Occipital lobe (tissue), 2 donors: ENCODE results near the gene OLIG3. TPM values are rescaled to one million over a fixed set of nuclear protein-coding genes. Genes with fewer than 3 reads are reported as not detected.

ENCODE experiments used
- DNase-seq: peaks from one replicate; lab custom pipeline; 2025; lab: John Stamatoyannopoulos, UW
- total RNA-seq: library from RNA; depleted of rRNA; stranded (reverse); fragments of >200 nt; gene quantifications from one replicate; pipeline ENCODE4 v1.2.3, GENCODE V29; 2014

OLIG3 gene
- not detected for total RNA-seq

DNA sequence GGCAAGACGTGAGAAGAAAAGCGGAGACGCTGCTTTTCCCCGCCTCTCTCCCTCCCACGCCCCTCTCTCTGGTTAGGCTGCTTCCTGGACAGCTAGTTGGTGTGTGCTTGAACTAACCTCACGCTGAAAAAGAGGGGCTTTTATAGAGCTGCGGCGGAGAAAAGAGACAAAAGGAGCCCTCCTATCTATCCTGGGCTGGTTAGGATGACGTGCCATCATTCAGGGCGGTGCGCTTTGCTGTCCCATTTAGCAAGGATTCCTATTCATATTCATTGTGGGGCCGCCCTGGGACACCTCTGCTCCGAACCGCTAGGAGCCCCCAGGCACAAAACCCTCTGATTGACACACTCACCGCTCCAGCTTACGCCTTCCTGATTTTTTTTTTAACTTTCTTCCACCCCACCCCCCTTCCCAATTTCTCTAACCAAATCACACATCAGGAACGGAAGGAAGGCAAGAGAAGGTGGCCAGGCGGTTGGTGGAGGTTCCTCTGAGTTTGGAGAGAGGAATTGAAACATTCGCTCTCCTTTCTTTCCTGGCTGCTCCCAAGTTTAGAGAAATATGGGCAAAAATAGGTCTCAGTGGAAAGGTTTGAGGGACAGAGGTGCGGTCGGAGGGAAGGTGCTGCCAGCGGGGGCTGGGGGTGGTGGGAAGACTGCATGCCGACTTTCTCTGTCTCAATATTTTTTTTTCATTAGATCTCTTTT, at the start of gene OLIG3:
Gene OLIG3, minus strand, starts transcription at position 114 of the 707 bp plus-strand sequence. CDS start 224 bp downstream, outside the sequence.
- no peak for DNase-seq

DNA sequence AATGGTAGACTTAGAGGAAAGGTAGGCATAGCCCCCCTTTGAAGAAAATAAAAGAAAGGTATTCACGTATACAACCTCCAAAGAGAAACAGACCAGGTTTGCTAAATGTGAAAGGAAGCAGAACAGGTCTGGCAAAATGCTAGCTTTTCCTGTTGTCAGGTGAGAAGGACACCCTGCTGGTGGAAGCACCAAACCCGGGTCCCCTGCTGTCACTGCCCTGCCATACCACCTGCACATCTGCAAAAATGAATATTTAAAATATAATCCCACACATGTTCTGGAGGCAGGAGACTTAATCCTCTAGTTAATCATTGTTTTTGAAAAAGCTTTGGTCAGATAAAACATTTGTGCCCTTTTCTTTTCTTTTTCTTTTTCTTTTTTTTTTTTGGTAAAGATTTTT, 48.9 kb upstream of the OLIG3 start:
- no peak for DNase-seq

DNA sequence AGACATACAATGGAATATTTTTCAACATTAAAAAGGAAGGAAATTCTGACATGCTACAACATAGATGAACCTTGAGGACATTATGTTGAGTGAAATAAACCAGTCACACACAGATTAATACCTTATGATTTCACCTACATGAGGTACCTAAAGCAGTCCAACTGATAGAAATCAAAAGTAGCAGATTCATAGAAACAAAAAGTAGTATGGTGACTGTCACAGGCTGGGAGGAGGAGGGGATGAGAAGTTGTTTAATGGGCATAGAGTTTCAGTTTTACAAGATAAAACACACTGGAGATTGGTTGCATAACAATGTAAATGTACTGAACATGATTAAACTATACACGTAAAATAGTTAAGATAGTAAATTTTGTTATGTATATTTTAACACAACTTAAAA, 48.5 kb upstream of the OLIG3 start:
- DNase-seq, result no peak

DNA sequence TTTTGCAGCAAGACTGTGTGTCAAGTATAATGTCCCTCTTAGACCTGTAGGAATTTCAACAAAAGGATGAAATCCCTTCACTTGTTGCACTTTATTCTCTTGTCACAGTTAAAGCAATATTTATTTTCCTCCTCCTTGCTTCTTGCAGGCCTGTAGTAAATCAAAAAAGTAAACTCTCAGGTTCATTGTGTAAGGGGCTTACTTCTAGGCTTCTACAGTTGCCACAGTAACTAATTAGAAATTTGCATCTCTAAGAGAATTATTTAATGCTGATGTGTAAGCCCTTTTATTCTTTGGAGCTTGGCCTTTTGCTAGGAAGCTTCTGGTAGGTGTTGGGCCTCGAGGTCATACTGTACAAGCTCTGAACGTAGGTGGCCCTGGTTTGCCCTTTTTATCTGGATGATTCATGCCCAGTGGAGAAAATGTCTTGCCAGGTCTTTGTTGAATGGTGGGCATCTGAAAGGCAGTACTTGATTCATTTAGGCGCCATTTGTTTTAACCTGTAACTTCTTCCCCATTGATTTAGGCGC, 47.4 kb upstream of the OLIG3 start:
- no peak for DNase-seq

DNA sequence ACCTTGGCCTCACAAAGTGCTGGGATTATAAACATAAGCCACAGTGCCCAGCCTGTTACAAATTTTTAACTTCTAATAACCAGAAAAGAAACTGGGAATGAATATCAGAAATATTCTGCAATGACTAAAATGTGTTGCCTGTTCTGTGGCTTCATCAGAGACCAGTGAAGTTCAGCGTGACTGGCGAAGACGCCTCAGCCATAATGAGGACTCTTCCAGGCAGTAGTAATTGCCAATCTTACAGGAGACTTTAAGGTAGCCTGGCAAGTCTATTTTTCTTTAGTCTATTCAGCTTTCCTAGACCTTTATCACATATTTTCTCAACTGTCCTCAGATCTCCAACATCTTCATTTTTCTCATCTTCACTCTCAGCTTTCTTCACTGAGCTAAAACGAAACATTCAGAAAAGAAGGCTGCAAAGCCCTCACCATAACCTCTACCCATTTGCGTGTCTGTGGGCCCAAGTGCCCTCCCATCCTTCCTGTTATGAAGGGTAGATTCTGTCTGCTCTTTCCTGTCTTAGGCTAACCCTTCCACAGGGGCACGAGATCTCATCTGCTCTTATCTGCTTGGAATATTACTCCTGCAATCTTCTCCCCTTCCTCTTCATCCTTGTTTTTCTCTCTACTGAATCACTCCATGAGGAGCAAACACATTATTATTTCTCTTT, 42.0 kb upstream of the OLIG3 start:
- DNase-seq, result no peak

DNA sequence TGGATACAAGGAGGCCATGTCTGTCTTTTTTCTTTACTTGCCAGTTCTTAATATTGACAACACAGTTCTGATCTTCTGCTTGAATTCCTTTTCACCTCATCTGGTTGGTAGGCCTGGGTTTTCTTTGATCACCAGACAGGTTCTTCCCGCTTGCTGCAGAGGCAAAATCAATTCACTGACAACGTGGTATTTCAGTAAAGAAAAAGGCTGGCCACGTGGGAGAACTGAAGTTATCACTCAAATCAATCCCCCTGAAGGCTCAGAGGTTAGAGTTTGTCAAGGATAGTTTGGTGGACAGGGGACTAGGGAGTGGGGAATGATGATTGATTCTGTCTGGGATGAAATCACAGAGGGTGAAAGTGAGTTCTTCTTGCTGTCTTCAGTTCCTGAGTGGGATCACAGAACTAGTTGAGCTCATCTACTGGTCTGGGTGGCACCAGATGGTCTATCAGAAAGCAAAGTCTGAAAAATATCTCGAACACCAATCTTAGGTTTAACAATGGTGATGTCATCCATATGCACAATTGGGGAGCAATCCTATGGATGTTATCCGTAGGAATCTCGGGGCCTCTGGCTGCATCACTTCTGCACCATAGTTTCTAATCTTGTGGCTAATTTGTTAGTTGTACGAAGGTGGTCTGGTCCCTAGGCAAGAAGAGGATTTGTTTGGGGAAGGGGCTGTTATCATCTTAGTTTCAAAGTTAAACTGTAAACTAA, 37.3 kb upstream of the OLIG3 start:
- DNase-seq, result no peak

DNA sequence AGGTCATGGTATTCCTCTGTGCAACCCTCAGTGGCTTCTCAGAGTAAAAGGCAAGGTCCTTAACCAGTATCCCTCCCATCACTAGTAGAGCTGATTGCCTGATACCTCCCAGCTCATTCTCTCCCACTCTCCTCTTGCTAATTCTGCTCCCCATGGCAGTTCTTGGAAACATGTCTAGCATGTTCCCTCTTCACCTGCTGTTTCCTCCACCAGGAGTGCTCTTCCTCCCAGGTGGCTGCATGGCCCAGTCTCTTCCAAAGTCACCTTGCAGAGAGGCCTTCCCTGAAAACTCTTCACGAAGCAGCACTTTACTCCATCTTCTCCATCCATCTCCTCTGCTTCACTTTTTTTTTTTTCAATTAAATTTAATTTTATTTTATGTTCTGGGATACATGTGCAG, 36.2 kb upstream of the OLIG3 start:
- DNase-seq, result no peak

DNA sequence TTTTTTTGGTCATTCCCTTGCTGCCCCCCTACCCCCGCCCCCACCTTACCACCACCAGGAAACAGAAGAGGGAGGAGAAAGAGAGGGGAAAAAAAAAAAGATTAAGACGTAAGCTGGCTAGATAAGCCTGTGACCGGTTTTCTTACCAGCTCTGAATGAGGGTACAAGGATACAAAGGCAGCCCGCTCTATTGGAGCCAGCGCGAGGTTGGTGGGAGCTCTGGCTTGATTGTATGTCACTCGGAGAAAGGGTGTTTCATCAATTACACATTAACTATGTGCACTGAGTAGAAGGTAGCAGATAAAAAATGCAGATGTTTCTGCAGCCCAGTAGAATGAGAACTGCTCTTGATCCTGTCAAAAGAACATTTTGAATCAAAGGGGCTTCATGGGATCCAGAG, 28.6 kb upstream of the OLIG3 start:
- no peak for DNase-seq

DNA sequence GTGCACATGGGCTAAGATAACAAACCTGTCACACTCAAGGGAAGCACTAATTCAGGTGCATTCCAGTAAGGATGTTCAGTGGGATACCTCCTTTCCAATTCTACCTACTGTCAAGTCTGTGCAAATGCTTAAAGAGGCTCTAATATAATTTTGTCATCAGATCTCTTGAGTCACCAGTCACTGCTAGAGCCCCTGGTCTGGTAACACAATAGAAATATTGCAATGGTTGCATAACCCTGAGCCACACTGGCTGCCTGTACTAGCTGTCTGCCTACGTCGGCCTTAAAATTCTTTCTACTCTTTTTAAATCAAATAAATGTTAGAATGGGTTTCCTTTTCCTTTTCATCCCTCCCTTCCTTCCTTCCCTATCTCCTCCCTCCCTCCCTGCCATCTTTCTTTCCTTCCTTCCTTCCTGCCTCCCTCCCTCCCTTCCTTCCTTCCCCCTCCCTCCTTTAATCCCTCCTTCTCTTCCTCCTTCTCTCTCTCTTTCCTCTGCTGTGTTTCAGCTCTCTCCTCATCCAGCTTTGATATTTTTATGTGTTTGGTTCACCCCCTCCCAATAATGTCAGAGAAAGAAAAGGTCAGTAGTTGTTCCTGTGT, 28.1 kb upstream of the OLIG3 start:
- DNase-seq, result no peak

DNA sequence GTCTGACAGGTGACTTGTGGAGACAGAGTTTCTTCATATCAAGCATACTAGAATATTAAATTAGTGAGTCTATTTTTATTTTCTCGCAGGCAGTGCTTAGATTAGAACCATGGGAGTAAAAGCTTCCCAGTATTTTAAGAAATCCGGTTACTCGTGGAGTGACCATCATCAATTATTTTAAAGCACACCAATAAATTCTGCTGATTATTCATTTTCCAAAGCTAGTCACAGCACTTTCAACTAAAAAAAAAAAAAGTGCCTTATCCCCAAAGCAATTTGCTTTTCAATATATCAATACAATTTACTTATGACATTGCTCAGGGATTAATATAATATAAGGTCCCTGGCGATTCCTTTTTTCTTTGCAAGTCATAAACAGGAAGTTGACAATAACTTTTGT, 26.3 kb upstream of the OLIG3 start:
- DNase-seq, result no peak

DNA sequence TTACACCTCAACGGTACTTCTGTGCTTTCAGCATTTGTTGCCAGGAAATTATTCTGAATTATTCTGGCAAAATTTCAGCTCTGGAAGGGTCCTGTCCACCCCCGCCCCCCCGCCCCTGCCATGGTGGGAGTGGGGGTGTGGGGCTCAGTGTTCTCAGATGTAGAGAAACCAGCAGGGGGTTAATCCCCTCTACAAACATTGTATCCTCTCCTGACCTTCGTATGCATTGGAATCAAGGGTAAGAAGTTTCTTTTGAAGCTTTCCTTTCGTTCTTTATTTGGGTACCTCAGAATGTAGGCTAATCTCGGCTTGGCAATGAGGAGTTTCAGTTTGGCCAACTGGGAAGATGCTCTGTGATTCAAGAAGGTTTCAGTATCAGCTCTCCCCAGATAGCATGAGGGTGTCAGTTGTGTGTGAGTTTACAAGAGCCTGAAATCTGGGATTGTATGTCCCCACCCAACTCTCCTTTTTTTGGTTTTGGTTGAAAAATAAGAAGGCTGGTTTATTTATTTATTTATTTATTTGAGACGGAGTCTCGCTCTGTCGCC, 25.5 kb upstream of the OLIG3 start:
- no peak for DNase-seq

DNA sequence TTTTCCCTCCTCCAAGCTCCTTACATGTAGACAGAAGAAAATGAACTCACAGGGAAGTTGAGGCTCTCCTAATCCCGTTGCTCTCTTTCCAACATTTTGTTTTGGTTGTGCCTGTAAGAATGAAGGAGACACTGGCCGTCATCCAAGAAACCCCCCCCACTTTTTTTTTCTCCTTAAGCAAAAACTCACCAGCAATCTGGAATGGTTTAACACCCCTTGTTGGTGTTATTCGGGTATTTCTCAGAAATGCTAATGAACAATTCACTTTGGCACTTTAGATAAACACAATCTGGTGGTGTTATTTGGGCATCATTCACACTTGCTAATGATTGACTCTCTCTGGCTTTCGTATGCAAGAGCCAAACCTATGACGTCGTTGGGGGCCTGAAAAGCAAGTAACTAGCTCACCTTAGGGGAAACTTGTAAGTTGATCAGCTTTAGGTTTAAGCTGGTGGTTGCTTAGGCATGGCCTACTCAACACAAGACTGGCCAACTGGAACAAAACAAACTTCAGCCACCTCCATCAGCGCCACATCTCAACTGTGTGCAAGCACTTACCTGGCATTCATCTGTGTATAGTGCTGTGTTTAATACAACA, 24.3 kb upstream of the OLIG3 start:
- DNase-seq, result no peak

DNA sequence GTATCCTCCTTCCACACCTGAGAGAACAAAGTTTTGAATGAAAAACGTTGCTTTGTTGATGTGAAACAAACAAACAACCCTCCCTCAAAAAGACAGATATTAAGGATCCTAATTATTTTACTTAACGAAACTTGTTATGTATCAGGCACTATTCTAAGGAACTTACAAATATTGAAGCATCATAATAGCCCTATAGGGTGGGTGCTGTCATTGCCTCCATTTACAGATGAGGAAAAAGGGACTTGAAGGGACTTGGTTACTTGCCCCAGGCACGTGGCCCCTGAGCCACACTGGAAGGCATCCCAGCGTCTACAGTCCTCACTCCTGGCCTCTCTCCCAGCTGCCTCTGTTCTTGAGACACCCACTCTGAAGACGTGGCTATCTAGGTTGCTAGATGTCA, 20.2 kb upstream of the OLIG3 start:
- DNase-seq, result no peak

DNA sequence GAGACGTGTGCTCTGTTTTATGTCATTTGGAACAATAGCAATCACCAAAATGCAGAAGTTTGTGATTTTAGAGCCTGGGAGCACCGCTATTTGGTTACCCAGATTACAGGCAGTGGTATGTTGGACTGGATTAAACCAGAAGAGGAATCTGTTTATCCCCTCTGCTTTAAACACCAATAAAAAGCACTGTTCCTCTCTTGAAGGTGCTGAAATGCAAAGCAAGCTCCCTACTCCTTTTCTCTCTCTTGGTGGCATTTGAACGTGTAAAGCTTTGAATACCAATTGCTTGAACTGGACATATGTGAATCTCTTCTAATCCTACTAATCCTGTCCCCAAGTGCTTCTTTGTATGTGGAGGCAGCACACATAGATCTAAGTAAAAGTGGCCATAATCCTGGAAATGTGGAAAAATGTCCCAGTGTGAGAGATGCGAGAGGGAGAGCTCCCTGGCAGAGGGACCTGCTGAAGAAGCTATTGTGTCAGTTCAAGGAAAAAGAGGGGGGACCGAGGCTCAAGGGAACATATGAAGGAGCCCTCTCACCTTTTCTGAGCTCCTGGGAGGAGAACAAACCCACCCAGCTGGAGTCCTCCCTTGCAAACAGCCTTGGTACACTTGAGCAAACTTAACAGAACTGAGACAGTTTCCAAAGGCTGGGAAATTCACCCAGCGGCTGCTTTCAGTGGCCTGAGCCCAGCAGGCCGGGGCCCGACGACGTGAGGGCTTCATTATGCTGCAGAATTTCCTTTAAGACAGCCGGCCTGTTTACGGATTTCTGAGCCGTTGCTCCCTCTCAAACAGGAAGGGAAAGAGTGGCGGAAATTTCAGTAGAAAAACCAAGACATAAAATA, 18.8 kb upstream of the OLIG3 start:
- no peak for DNase-seq

DNA sequence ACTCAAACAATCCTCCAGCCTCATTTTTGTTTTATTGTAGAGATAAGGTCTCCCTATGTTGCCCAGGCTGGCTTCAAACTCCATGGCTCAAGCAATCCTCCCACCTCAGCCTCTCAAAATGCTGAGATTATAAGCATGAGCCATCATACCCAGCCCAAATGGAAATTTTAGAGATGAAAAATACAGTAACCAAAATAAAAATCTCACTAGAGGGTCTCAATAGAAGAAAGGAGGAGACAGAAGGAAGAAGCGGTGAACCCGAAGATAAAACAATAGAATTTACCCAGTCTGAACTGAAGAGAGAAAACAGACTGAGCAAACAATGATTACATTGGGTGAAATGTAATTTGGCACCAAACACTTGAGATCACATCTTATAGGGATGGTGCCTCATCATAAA, 16.7 kb upstream of the OLIG3 start:
- DNase-seq, result no peak

DNA sequence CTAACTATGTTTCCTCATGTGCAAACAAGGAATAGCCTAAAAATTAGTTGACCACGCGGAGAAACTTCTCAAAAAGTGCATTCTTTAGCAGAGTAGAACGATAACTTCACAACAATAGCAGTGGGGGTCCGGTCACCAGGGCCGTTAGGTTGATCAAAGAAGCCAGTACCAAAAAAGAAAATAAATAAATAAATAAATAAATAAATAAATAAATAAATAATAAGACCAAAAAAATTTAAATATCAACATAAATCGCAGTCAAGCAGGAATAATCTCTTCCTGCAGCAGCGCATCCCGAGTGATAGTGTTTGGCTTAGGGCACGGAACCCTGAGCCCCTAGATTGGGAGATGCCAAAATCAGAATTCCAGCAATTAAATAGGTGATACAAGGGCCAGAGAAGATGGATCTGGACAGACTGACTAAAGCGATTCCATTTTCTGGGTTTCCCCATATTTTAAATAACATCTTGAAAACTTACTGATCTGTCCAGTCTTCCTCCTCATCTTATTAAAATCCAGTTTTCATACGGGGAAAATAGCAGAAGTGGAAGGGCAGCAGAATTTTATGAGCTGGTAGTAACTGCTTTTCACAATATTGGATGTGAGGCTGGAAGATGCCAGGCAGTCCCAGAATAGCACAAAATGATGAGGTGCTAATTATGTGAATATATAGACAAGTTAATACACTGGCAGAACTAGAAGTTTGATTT, 4.4 kb upstream of the OLIG3 start:
- DNase-seq, result no peak

DNA sequence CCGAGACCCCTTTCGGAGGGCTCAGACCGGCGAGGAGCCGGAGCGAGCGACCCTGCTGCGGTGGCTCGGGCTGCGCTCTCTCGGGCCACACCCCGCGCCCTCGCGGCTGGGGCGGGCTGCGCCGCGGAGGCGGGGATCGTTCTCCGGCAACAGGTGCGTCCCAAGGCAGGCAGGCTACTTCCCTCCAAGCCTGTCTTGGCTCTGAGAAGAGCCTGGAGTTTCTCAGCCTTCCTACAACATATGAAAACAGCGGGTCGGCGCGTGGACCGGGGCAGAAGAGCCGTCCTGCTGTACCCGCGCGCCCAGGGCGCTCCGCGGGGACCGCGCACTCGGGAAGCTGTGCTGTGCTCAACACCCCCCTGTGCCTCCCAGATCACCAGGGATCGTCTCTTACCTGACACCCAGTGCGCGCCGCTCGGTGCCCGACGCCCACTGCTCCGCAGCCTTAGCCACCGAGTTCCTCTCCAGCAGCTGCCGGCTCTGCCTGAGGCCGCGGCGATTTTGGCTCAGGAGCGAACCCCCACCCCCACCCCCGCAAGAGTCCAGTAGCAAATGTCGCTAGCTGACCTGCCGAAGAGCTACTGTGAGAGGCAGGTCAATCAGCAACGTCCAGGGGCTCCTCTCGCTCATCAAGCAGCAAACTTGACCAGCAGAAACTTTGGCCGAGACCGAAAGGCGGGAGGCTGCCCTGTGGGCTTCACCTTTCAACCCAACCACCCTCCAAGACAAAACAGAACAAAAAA, 3.7 kb upstream of the OLIG3 start:
- no peak for DNase-seq

DNA sequence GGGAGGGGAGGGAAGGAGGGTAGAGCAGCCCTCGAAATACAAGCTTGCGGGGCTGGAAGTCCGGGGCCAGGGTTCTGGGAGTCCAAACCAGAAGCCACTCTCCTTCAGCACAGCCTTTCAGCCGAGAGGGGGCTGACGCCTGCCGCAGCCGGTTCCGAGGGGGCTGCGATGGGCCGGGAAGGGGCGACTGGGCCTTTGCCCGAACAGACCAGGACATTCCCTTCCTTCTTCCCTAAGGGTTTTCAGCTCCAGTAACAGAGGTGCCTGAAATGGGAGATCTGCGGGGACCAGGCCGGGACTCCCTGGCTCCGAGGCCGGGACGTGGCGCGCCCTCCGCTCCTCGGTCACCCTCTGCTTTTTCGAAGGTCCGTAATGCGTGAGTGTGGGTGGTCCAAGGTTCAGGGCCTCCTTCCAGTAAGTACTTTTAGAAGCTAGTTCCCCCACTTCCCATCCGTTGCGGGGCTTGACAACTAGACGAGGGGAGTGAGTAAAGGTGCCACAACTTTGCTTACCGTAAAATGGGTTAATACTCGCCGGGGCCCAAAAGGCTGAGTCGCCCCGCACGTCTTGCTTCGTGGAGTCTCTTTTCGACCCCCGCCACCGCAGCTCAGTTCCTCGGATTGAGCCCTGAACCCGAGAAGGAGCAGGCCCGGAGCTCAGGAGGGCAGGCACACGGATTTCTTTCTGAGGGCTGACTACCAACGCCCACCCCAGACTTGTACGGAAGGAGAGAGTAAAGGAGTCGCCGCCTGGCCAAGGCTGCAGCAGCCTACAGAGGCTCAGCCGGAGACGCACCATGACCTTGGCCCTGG, 2.9 kb upstream of the OLIG3 start:
- no peak for DNase-seq
